Medulla oblongata (tissue), 1 donor: ENCODE results near the gene SLC5A2.

Source experiments
- DNase-seq: peaks from one replicate; pipeline ENCODE4 v3.0.0-alpha.2; 2015; ENCODE audit errors: extremely low spot score

Gene SLC5A2

DNA sequence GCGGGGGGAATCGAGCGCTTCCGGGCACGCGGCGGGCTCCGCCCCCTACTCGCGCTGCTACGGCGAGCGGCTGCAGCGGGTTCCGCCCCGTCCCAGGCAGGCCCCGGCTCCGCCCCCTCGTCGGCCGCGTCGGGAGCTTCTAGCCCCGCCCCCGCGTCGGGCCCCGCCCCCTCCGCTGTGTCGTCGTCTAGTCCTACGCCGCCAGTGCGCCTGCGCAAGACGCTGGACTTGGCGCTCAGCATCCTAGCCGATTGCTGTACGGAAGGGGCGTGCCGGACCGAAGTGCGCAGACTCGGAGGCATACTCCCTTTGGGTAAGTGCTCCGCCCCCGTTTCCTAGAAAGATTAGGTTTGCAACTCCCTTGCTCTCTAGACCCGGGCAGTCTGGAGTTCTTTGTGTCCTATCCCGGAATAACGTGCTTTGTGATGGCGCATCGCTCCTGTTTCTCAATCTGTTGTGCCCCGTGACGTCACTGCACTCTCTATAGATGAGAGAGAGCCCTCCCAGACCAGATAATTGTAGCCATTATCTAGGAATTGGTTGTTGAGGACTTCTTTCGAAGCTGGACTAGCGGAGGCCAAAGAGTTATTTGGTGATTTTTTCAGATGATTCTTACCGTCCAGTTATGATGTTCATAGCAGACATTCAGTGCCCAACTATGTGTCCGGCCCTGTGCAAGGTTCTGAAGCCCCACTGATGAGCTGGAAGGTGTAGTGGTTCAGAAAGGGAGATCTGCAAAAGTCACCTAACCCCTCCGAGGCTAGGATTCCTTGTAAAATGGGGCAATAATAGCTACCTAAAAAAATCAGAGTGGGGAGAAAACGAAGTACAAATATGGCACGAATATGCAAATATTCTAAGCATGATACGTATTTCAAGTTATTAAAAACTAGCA is 23.0 kb upstream of the SLC5A2 start:
- DNase-seq = peak; percentile 100

- DNase-seq = peak; percentile 54
These were observed 22.3 kb upstream of the SLC5A2 start for GRCh38 chr16:31460582-31461002.

- no peak for DNase-seq
These were observed 21.6 kb upstream of the SLC5A2 start for GRCh38 chr16:31461201-31461920.

DNA sequence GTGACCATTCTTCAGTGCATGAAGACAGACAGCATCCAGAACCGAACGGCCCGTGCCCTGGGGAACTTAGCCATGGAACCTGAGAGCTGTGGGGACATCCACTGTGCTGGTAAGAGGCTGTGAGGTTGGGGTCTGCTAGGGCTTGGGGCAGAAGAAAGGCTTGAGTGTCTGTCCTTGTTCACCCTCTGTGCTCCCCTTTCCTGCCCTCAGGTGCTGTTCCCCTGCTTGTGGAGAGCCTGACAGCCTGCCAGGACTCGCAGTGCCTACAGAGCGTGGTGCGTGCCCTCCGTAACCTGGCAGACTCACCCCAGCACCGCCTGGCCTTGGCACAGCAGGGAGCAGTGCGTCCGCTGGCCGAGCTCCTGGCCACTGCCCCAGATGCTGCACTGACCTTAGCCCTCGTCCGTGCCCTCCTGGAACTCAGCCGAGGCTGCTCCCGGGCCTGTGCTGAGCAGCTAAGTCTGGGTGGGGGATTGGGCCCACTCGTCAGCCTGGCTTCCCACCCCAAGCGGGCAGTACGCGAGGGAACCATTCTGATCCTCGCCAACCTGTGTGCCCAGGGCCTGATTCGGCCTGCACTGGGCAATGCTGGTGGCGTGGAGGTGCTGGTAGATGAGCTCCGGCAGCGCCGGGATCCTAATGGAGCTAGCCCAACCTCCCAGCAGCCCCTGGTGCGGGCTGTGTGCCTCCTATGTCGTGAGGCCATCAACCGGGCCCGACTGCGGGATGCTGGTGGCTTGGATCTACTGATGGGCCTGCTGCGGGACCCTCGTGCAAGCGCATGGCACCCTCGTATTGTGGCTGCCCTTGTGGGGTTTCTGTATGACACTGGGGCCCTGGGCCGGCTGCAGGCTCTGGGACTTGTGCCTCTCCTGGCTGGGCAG is 20.8 kb upstream of the SLC5A2 start:
- DNase-seq = no peak

DNA sequence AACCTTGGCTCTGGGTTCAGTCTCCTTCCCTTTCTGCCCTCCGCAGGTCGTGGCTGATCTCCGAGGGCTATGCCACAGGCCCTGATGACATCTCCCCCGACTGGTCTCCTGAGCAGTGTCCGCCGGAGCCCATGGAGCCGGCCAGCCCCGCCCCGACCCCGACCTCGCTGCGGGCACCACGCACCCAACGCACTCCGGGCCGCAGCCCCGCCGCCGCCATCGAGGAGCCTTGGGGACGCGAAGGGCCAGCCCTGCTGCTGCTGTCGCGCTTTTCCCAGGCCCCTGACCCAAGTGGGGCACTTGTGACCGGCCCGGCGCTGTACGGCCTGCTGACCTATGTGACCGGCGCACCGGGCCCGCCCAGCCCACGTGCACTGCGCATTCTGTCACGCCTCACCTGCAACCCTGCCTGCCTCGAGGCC is 18.6 kb upstream of the SLC5A2 start:
- no peak for DNase-seq

DNA sequence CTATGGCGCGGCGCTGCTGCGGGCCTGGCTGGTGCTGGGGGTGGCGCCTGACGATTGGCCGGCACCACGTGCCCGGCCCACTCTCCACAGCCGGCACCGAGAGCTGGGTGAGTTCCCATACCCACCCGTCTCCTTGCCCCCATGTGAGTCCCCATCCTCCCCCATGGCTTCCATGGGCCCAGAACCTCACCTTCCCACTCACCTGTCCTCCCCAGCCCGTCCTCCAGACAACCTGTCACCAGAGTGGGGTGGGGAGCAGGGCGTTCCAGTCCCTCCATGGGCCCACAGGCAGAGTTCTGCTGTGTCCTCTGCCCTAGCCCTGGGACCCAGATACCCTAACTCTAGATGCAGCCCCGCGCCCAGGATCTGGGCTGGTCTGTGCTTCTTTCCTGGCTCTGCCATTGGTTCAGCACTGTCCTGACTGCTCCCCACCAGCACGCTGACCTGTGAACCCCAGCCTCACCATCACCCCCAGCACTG is 18.1 kb upstream of the SLC5A2 start:
- DNase-seq = no peak

DNA sequence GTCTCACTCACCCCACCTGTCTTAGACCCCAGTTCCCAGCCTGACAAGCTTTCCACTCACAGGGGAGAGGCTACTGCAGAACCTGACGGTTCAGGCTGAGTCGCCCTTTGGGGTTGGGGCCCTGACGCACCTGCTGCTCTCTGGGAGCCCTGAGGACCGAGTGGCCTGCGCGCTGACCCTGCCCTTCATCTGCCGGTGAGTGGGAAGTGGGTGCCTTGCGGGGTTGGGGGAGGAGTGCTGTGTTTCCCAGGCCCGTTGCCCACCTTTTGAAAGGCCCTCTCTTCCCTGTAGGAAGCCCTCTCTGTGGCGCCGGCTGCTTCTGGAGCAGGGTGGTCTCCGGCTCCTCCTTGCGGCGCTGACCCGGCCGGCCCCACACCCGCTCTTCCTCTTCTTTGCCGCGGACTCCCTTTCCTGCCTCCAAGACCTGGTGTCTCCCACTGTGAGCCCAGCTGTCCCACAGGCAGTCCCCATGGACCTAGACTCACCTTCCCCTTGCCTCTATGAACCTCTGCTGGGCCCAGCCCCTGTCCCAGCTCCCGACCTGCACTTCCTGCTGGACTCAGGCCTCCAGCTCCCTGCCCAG is 17.0 kb upstream of the SLC5A2 start:
- no peak for DNase-seq

DNA sequence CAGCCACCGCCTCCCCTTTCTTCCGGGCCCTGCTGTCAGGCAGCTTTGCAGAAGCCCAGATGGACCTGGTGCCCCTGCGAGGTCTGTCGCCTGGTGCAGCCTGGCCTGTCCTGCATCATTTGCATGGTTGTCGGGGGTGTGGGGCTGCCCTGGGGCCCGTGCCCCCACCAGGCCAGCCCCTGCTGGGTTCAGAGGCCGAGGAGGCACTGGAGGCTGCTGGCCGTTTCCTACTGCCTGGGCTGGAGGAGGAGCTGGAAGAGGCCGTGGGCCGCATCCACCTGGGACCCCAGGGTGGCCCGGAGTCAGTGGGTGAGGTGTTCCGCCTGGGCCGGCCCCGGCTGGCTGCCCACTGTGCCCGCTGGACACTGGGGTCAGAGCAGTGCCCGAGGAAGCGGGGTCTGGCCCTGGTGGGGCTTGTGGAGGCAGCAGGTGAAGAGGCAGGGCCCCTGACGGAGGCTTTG is 16.5 kb upstream of the SLC5A2 start:
- no peak for DNase-seq

GRCh38 chr16:31467151-31467773 is 15.7 kb upstream of the SLC5A2 start:
- no peak for DNase-seq

GRCh38 chr16:31467858-31468257 is 15.1 kb upstream of the SLC5A2 start:
- DNase-seq = no peak

- DNase-seq = no peak
These were observed 12.3 kb upstream of the SLC5A2 start for GRCh38 chr16:31470615-31471014.

DNA sequence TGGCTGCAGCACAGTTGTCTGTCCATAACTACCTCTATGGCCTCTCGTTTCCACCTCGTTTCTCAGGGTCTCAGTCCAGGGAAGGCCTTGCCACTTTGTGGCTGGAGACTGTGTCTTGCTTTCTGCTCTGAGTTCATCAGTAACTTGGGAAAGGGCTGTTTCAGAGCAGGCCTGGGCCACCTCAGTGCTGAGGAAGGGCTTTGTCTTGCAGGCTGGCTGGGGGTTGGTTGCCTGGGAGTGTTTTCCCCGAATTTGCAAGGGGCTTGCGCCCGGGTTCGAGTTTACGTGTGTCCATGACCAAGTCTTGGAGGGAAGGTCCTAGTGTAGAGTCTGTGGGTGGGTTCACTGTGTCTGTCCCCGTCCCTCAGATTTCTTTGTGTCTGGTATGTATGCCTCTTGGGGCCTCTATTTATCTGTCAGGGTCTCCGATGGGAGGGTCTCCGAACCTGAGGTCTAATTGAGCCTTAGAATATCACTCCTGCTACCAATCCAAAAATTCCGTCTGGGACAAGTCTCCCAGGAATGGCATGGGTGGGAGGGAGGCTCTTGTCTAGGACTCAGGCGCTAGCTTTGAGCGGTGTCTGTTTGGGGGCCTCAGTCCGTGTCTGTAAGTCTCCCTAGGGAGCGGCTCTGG is 11.6 kb upstream of the SLC5A2 start:
- DNase-seq = no peak

DNA sequence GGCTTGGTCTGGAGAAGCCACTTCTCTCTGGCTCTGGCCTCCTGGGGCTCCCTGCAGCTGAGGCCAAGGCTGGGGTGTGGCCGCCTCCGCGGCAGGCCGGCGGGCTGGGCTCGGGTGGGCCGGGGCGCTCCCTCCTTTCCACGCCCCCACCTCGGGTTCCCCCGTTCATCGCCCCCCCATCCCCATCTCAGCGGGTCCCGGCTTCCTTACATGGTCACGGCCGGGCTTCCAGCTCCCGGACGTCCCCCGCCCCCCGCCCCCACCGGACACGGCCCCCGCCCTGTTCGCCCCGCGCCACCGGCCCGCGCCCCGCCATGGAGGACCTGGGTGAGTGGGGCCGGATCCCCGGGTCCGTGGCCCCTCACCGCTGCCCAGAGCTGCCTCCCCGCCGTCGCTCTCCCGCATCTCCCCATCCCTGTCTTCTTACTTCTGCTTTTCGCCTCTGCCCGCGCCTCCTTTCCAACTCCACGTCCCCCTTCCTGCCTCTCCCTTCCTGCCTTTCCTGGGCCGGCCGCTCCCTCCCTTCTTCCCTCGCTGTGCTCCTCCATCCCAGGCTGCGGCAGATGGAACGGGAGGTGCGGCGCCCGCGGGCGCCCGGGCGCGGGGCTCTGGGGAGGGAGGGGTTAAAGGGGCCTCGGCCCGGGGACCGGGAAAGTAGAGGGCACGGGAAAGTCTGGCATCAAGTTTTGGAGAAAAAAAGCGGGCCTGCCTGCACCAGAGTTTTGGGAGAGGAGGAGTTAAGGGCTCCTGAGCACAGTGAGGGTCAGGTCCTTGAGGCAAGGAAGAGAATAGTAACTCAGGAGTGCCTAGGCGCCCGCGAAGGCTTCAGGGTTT is 10.8 kb upstream of the SLC5A2 start, which contains the start of gene TGFB1I1:
TGFB1I1 (plus strand) TSS at position 278 of the 834 bp plus-strand sequence; CDS start at position 315, 37 bp downstream.
- no peak for DNase-seq

DNA sequence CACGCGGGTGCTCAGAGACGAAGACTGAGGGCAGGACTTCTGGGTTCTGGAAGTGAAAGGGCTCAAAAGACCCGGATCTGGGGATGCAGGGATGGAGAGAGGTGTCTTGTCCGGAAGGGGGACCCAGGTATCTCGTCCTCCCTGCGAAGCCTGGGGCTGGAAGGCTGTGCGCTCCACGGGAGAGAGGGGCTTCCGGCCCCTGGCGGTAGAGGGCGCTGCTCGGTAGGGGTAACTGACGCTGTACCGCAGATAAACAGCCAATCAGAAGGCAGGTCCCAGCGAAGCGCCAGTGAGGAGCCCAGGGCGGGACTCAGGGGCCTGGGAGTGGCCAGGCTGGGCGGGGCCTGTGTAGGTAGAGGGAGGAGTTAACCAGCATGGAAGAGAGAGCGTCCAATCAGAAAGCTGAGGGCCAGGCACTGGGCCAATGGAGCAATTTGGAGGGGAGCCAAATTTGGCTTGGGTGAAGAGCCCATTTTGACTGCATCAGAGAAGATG is 10.2 kb upstream of the SLC5A2 start:
- DNase-seq = peak; percentile 24

GRCh38 chr16:31473264-31473984 is 9.5 kb upstream of the SLC5A2 start:
- no peak for DNase-seq

DNA sequence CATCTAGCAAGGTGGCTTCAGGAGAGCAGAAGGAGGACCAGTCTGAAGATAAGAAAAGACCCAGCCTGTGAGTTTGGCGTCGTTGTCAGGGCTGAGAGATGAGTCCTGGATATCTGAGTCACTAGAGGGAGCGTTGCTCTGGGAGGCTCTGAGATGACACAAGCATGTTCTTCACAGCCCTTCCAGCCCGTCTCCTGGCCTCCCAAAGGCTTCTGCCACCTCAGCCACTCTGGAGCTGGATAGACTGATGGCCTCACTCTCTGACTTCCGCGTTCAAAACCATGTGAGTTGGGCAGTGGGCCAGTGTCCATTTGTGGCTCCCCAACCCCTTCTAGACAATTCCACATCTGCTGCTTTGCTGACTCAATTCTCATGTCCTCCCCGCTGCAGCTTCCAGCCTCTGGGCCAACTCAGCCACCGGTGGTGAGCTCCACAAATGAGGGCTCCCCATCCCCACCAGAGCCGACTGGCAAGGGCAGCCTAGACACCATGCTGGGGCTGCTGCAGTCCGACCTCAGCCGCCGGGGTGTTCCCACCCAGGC is 8.7 kb upstream of the SLC5A2 start:
- no peak for DNase-seq

DNA sequence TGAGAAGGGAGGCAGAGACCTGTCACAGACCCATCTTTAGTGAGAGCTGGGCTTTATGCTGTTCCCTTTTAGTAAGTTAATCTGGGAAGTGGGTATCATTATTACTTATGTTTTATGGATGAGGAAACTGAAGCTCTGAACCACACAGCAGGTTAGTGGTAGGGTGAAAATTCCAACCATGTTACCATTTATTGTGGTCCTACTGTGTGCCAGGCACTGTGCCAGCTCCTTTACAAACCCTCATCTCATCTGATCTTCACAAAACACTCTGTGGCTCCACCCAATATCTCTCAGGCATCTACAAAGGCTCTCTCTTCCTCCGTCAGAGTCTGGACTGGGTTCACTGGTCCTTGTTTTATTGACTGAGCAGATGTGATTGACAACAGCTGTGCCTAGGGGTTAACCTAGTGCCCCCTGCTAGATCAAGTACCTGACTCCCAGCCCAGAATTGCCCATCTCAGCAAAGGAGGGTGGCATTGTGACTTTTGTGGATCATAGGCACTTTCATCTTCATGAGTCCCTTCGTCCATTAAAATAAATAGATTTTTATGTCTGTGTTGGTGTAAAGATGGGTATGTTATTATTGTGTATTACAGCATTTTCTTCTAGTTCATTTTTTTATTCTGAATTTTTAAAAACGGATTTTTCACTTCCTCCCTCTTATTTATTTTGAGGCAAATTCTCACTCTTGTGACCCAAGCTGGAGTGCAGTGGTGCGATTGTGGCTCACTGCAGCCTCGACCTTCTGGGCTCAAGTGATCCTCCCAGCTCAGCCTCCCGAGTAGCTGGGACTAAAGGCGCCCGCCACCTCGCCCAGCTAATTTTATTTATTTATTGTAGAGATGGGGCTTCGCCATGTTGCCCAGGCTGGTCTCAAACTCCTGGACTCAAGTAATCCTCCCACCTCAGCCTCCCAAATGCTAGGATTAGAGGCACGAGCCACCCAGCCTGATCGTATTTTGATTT is 7.9 kb upstream of the SLC5A2 start:
- DNase-seq = no peak
